ENCODE results near the gene RLBP1. TPM values are rescaled to one million over a fixed set of nuclear protein-coding genes. Genes with fewer than 3 reads are reported as not detected.

RLBP1 gene
- total RNA-seq, 6 experiments from 2014 or later, result not detected

GRCh38 chr15:89198934-89199333, 22.4 kb downstream of the RLBP1 start:
- no peaks in the 10 kb centered on the region for H3K9me3 ChIP-seq
- H3K27me3 ChIP-seq, result no peaks in the 10 kb centered on the region
- H3K36me3 ChIP-seq, result peaks cover 0 to 62% (median 25%) of the 10 kb centered on the region in 4 donors
- TF ChIP-seq CTCF (IDR thresholded peaks at IDR 0.05) (no peak), POLR2A (IDR thresholded peaks at IDR 0.05) (no peak)
- no peak for ATAC-seq
- intact Hi-C loops (cut with DNase I), result no loop called here
- WGBS (ENCODE audit: insufficient coverage, low coverage, low lambda C conversion rate, missing lambda C conversion rate), result 83% methylated on average over 1 of the region's 3 CpGs
- no peak overlapping the region for H3K27ac ChIP-seq
- H3K4me1 ChIP-seq, result peaks cover 0 to 5% (median 0%) of the 10 kb centered on the region in 4 donors
- no peak for DNase-seq
- no peak overlapping the region for H3K4me3 ChIP-seq

GRCh38 chr15:89198196-89198595, 23.2 kb downstream of the RLBP1 start:
- no peak overlapping the region for H3K4me3 ChIP-seq
- peaks cover 0 to 69% (median 31%) of the 10 kb centered on the region in 4 donors for H3K36me3 ChIP-seq
- no peak overlapping the region for H3K27ac ChIP-seq
- TF ChIP-seq CTCF (IDR thresholded peaks at IDR 0.05) (no peak), POLR2A (IDR thresholded peaks at IDR 0.05) (no peak)
- intact Hi-C loops (cut with DNase I), result no loop called here
- no peaks in the 10 kb centered on the region for H3K27me3 ChIP-seq
- peaks cover 0 to 5% (median 0%) of the 10 kb centered on the region in 4 donors for H3K4me1 ChIP-seq
- DNase-seq (no peak), ATAC-seq (no peak)
- no peaks in the 10 kb centered on the region for H3K9me3 ChIP-seq
- WGBS (ENCODE audit: insufficient coverage, low coverage, low lambda C conversion rate, missing lambda C conversion rate), result 100% methylated on average over 2 of the region's 2 CpGs

GRCh38 chr15:89197503-89197971, 23.8 kb downstream of the RLBP1 start:
- Histone ChIP-seq H3K4me3 (no peak overlapping the region), H3K4me1 (peaks cover 0 to 5% (median 0%) of the 10 kb centered on the region in 4 donors), H3K27me3 (no peaks in the 10 kb centered on the region), H3K36me3 (peaks cover 0 to 76% (median 38%) of the 10 kb centered on the region in 4 donors), H3K9me3 (no peaks in the 10 kb centered on the region), H3K27ac (no peak overlapping the region)
- 42% methylated on average over 4 of the region's 4 CpGs for WGBS (ENCODE audit: insufficient coverage, low coverage, low lambda C conversion rate, missing lambda C conversion rate)
- TF ChIP-seq POLR2A (IDR thresholded peaks at IDR 0.05), result no peak
- no peak for TF ChIP-seq CTCF (IDR thresholded peaks at IDR 0.05)
- intact Hi-C loops (cut with DNase I), result no loop called here
- DNase-seq (no peak), ATAC-seq (peak; percentile 13 to 47 (median 29))

GRCh38 chr15:89196994-89197393, 24.4 kb downstream of the RLBP1 start:
- no peak overlapping the region for H3K4me3 ChIP-seq
- H3K4me1 ChIP-seq, result peaks cover 0 to 5% (median 0%) of the 10 kb centered on the region in 4 donors
- H3K27ac ChIP-seq, result no peak overlapping the region
- H3K36me3 ChIP-seq, result peaks cover 3 to 81% (median 44%) of the 10 kb centered on the region in 4 donors
- intact Hi-C loops (cut with DNase I), result no loop called here
- WGBS (ENCODE audit: insufficient coverage, low coverage, low lambda C conversion rate, missing lambda C conversion rate), result 54% methylated on average over 1 of the region's 7 CpGs
- no peaks in the 10 kb centered on the region for H3K9me3 ChIP-seq
- no peak for ATAC-seq
- no peak for TF ChIP-seq POLR2A (IDR thresholded peaks at IDR 0.05)
- TF ChIP-seq CTCF (IDR thresholded peaks at IDR 0.05), result no peak
- peak in 1 of 3 donors; percentile 46 for DNase-seq
- H3K27me3 ChIP-seq, result no peaks in the 10 kb centered on the region

All from right lobe of liver (tissue), 6 donors.